NCI-H1436 (cell line): ENCODE results near the gene HYOU1.
"Not testable (repeated sequence)": the region's sequence is repeated elsewhere in the genome, so short reads cannot be mapped to it uniquely, and the experiment has no call there.

Source experiments
- DNase-seq: peaks from one replicate; lab custom pipeline; 2025; lab: John Stamatoyannopoulos, UW

The HYOU1 gene

GRCh38 chr11:119084663-119085436, 27.8 kb upstream of the HYOU1 start, which contains the start of gene HMBS:
HMBS (plus strand) TSS chr11:119084881; CDS start chr11:119085034, 153 bp downstream.
- peak; percentile 86 for DNase-seq

GRCh38 chr11:119081682-119082260, 24.8 kb upstream of the HYOU1 start:
- DNase-seq, result no peak

- no peak for DNase-seq
Measured at GRCh38 chr11:119078675-119079420, 21.8 kb upstream of the HYOU1 start.

GRCh38 chr11:119077839-119078238, 20.8 kb upstream of the HYOU1 start:
- DNase-seq, result no peak

GRCh38 chr11:119067371-119068222, 10.6 kb upstream of the HYOU1 start, which contains the start of gene VPS11:
VPS11 (plus strand) TSS chr11:119067818; CDS start chr11:119067824, 6 bp downstream.
- peak; percentile 93 for DNase-seq

- no peak for DNase-seq
Measured at GRCh38 chr11:119065369-119065768, 8.4 kb upstream of the HYOU1 start.

- DNase-seq, result no peak
Measured at GRCh38 chr11:119062779-119063178, 5.8 kb upstream of the HYOU1 start.

- DNase-seq, result no peak
Measured at GRCh38 chr11:119061256-119061655, 4.3 kb upstream of the HYOU1 start.

- DNase-seq, result not testable (repeated sequence)
Measured at GRCh38 chr11:119059128-119059527, 2.1 kb upstream of the HYOU1 start.

- peak; percentile 8 for DNase-seq
Measured at GRCh38 chr11:119056421-119056999, 495 bp downstream of the HYOU1 start.

GRCh38 chr11:119055901-119056300, 1.1 kb downstream of the HYOU1 start:
- DNase-seq, result no peak

GRCh38 chr11:119054418-119054817, 2.6 kb downstream of the HYOU1 start:
- DNase-seq, result no peak

- no peak for DNase-seq
Measured at GRCh38 chr11:119052163-119052814, 4.7 kb downstream of the HYOU1 start.

- DNase-seq, result no peak
Measured at GRCh38 chr11:119051440-119052162, 5.4 kb downstream of the HYOU1 start.

GRCh38 chr11:119049081-119049480, 7.9 kb downstream of the HYOU1 start:
- no peak for DNase-seq

GRCh38 chr11:119048644-119049043, 8.4 kb downstream of the HYOU1 start:
- no peak for DNase-seq

GRCh38 chr11:119047205-119047604, 9.8 kb downstream of the HYOU1 start:
- DNase-seq, result no peak

- no peak for DNase-seq
Measured at GRCh38 chr11:119046489-119046888, 10.5 kb downstream of the HYOU1 start.

- no peak for DNase-seq
Measured at GRCh38 chr11:119044708-119045107, 12.3 kb downstream of the HYOU1 start.

GRCh38 chr11:119042927-119043326, 14.1 kb downstream of the HYOU1 start:
- no peak for DNase-seq
